ENCODE results near the gene TBC1D12.
"Not testable (repeated sequence)": the region's sequence is repeated elsewhere in the genome, so short reads cannot be mapped to it uniquely, and the experiment has no call there.

The TBC1D12 gene

DNA sequence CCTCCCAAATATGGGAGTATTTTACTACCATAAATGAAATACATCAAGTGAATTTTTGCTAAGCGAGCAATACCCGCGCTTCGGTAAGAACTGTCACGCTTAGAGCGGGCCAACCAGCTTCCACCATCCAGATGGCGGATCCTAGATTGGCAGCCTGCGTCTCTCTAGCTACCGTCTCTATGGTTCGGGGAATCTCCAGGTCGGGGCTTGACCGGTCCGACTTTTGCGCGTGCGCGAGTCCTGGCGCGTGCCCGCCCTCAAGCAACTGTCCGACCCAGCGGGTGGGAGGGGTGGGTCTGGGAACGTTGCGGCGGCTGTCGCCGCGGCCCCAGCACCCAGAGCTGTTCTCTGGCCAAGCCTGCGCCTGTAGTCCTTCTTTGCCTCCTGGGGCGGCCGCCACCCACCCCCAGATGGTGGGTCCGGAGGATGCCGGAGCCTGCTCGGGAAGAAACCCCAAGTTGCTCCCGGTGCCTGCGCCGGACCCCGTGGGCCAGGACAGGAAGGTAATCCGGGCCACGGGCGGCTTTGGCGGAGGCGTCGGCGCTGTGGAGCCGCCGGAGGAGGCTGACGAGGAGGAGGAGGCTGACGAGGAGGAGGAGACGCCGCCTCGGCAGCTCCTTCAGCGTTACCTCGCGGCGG is at the start of gene TBC1D12:
Gene TBC1D12 (plus strand): TSS at position 338 of the 639 bp plus-strand sequence. CDS start 73 bp downstream, at position 411.
- in situ Hi-C loops (cut with MboI; ENCODE audit: low sequenced_read_pairs): no loop called here

DNA sequence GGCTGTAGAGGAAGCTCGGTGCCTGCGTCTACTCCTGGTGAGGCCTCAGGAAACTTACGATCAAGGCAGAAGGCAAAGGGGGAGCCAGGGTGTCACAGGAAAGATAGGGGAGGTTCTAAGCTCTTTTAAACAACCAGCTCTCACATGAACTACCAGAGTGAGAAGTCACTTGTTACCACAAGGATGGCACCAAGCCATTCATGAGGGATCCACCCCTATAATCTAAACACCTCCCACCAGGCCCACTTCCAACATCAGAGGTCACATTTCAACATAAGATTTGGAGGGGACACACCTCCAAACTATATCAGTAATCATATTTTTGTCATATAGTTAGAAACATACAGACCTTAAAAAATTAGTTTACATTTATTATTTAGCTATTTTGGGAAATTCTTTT is 49.0 kb upstream of the TBC1D12 start:
- in situ Hi-C loops (cut with MboI; ENCODE audit: low sequenced_read_pairs): no loop called here

DNA sequence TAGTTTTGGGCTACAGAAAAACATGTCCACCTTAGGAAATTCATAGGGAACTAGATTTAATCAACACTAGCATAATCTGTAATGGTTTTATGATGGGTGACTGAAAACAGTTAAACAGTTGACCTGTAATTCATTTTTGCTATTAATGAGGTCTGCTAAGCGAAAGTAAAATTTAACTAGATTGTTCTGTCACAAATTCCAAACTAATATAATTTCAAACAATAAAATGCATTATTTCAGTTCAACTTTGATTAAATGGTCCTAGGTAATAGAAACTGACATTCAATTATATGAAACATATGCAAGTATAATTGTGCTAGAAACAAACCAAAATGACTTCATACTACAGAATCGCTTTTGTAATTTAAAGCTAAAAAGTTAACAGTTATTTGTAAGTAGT is 46.5 kb upstream of the TBC1D12 start:
- in situ Hi-C loops (cut with MboI; ENCODE audit: low sequenced_read_pairs): no loop called here

DNA sequence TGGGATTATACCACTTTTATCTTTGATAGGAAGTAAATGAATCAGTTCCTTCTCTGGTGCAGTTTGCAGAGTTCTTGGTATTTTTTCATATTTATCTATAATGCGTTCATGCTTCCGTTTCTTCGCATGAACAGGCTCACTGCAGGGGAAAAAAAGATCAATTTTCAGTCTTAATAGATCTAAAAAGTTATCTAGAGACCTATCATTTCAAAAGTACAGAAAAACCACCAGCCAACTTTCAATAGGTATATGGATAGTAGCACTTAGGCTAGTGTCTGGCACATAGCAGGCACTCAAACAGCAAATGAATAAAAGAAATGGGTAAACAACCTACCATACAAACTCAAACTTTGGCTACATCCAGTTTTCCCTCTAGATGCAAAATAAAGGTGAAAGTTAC is 45.1 kb upstream of the TBC1D12 start:
- in situ Hi-C loops (cut with MboI; ENCODE audit: low sequenced_read_pairs): no loop called here

DNA sequence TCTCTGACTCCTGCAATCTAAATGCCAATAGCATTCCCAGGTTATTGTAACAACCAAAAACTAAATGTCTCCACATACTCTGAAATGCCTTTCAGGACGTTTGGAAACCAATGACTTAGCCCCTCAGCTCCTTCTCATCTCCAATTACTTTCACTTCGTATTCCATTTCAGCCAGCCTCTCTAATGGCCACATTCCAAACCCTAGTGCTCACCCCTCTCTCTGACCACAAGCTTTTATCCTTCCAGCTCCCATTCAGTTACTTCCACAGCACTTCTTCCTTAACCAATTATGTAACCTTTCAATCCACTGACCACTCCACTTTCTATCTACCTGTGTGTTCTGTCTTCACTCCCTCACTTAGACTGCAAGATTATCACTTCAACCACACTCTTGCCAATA is 43.9 kb upstream of the TBC1D12 start:
- in situ Hi-C loops (cut with MboI; ENCODE audit: low sequenced_read_pairs): no loop called here

DNA sequence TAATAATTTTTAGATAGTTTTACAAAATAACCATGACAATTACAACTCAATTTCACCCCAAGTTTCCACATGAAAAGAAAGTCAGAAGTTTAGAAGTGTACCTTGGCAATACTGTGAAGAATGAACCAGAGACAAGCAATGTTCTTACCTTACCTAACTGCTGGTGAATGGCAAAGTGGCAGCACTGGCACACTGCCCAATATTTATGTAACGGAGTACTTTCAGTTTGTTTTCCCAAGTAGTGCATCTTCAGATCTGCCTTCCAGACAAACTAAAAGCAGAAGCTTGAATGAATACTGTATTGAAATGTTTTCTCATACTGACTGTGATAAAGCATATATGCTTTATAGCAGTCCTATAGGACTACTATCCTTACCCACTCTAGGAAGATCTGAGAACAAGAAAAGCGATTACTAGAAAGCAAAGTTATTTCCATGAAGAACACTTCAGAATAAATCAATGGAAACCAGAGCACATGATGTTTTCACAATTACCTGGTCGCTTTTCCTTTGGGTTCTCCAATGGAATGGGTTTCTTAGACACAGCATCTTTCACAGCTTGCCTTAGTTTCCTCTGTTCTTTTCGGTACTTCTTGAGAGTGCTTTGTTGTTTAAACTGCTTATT is 41.1 kb upstream of the TBC1D12 start:
- in situ Hi-C loops (cut with MboI; ENCODE audit: low sequenced_read_pairs): no loop called here

DNA sequence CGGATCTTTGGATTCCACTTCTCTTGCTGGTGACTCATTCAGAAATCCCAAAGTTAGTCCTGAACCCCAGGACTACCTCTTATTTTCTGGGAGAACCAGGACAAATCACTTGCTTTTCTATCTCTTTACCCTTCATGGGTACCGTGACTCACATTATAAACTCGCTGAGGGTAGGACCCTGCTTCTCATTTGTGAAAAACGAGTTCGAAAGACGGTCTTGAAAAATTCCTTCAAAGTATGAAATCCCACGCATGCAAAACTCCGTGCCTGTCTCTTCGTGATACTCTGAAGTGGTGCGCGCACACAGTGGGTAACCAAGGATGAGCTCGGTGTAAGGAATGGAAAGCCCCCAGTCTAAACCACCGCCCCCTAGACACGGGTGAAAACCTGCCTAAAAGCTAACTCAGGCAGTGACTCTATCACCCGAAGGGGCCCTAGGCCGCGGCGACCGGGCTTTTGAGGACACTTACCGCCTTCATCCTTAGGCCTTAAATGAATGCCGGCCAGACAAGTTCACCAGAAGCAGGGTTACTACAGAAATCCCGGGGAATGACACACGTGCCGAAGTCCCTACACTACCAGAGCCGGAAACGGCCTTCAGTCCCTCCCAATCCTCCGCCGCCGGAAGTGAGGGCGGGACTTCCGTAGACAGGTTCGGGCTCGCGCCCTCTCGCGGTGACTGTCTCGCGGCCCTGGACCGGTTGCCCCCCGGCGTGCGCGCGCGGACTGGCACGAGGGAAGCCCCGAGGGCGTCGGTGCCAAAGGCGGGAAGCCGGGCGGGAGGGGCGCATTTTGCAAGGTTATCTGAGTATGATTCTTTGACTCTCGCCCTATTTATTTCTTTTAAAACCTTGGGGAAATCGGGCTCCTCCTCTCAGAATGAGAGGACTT is 39.7 kb upstream of the TBC1D12 start, which contains the start of gene NOC3L:
Gene NOC3L (minus strand): TSS at position 580 of the 891 bp plus-strand sequence. CDS start 101 bp downstream, at position 479.
- in situ Hi-C loops (cut with MboI; ENCODE audit: low sequenced_read_pairs): no loop called here

DNA sequence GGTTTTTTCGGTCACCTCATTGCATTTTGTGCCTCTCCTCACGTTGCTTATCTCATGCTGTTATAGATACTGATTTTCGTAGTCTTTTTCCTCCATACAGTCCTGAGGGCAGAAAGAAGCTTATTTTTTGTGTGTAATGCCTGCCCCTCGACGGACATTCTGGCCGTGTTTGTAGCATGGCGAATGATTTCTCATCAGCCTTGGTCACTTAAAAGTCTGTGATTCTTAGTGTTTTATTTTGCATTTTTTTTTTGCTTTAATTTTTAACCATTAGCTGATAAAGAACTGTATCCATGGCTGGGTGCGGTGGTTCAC is 39.1 kb upstream of the TBC1D12 start:
- in situ Hi-C loops (cut with MboI; ENCODE audit: low sequenced_read_pairs): no loop called here

DNA sequence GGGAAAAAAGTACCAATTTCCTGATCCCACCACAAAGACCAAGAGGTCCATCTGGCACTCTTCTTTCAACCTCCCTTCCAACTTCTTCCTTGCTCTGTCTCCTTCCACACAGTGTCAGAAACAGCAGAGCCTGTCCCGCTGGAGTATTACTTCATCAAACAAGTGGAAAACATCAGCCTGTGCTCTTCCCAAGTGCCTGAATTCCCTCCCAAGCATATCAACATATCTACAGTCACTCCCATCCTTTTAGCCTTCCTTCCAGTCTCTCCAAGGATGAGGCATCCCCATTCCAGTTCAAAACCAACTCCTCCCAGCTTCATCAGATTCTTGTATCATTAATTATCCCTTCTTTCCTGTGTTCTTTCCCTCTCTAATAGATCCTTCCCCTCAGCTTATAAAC is 37.9 kb upstream of the TBC1D12 start:
- in situ Hi-C loops (cut with MboI; ENCODE audit: low sequenced_read_pairs): no loop called here

DNA sequence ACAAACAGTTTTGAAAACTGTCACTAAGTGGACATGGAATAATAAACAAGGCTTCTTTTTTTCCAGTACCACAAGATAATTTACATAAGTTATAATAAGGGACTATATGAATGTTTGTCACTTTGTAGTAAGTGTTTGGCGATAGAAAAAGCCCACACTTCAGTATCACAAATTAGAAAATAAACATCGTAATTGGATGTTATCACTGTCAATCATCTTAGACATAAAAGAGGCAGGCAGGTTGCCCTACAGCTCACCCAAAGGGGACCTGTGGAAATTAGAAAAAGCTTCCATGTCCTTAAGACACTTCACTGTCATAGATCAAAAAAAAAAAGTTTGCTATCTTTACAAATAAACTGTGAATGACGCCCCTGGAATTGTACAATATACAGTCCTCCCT is 36.0 kb upstream of the TBC1D12 start:
- in situ Hi-C loops (cut with MboI; ENCODE audit: low sequenced_read_pairs): no loop called here

DNA sequence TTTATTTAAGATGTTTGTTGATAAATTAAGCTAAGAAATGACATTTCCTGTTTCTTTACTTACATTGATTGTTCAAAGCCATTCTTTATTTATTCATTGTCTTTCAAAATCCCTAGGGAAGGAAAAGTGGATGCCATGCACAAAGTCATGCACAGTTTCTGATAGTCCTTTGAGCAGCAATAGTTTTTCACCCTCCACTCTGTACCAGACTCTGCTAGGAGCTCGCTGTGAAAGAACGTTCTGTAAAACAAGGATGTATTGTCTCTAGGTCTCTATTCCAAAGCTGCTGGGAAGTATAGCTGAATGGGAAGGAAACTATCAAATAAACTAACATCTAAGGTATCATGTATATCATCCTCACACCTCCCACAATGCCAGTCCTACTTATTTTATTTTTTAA is 31.8 kb upstream of the TBC1D12 start:
- in situ Hi-C loops (cut with MboI; ENCODE audit: low sequenced_read_pairs): no loop called here

DNA sequence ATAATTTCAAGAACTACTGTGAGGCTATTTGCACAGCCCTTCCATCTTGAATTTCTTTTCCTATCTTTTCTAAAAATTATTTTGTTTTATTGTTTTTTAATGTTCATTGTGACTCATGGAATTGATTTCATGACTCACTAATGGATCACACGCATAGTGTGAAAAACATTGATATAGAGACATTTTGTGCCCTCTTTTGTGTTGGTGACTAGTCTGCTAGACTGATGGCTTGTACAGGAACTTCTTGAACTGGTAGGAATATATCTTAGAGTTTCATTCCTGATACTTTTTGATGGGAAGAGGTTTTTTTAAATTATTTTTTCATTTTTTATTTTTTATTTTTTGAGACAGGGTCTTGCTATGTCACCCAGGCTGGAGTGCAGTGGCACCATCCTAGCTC is 27.0 kb upstream of the TBC1D12 start:
- in situ Hi-C loops (cut with MboI; ENCODE audit: low sequenced_read_pairs): no loop called here

DNA sequence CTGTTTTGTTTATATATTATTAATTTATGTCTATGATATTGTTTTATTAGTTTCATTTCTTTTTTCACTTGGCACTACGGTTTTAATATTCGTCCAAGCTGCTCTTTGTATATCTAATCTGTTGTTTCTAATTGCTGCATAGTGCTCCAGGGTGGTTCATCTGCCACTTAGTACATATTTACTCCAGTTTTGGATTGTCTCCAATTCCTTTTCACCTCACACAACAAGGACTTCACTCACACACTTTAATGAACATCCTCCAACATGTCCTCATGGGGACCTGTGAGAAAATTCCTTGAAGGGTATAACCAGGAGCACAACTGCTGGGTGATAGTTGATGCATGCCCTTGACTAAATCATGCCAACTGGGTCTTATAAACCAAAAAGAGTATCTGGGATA is 25.5 kb upstream of the TBC1D12 start:
- in situ Hi-C loops (cut with MboI; ENCODE audit: low sequenced_read_pairs): no loop called here

DNA sequence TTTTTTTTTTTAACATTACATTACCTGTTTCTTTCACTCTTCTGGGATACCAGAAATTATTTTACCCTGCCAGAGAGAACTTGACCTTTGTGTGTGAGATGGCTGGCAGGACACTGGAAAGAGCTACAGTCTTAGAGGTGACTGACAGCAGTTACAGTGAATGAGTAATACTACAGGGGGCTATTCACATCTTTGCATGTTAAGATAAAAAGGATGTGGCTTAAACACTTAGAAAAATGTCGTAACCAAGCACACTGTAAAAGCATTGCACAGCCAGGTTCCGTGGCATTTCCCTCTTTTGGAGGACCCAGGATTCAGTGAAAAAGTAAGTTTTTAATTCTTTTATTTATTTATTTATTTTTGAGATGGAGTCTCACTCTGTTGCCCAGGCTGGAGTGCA is 18.8 kb upstream of the TBC1D12 start:
- in situ Hi-C loops (cut with MboI; ENCODE audit: low sequenced_read_pairs): no loop called here

DNA sequence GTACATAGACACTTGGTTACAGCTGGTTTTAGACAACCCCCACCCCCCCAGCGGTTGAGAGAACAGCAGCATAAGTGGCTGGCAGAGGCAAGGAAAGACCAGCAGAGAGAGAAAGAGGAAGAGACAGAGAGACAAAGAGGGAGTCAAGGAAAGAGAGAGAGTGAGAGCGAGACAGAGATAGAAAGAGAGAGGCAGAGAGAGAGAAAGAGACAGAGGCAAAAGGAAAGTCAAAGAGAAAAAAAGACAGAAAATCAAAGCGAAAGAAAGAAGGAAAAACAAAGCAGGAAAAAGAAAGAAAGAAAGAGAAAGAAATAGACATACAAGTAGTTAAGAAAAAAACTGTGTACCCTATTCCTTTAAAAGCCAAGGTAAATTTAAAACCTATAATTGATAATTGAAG is 16.6 kb upstream of the TBC1D12 start:
- in situ Hi-C loops (cut with MboI; ENCODE audit: low sequenced_read_pairs): not testable (repeated sequence)

DNA sequence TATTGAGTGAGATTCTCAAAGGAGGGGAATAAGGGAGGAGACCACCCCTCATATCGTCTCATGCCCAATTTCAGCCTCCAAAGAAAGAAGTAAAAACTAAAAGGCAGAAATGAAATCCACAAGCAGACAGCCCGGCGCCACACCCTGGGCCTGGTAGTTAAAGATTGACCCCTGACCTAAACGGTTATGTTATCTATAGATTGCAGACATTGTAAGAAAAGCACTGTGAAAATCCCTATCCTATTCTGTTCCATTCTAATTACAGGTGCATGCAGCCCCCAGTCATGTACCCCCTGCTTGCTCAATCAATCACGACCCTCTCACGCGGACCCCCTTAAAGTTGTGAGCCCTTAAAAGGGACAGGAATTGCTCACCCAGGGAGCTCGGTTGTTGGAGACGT is 10.2 kb upstream of the TBC1D12 start:
- in situ Hi-C loops (cut with MboI; ENCODE audit: low sequenced_read_pairs): not testable (repeated sequence)

DNA sequence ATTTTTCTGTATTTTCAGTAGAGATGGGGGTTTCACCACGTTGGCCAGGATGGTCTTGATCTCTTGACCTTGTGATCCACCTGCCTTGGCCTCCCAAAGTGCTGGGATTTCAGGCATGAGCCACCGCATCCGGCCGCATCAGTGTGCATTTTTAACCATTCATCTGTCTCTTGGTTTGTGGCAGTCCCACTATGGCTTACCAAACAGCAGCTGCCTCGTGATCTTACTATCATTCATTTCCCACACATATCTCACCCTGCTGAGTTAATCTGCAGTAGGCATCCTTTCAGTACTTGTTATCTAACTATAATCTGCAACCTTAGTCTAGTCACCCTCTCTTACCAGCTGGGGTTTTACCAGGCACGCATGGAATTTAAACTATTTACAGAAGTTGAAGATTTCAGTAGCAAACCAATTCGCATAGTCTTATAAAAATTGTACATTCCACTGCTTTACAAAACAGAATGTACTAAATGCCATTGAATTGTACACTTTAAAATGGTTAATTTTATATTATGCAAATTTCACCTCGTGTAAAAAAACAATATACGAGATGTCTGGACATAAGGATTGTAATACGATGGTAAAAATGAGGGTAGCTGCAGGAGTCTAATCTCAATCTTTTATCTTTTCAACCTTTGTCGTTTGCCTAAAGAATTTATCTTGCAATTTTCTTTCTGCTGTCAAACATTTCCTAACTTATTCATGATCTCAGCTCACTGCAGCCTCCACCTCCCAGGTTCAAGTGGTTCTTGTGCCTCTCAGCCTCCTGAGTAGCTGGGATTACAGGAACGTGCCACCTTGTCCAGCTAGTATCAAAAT is 4.6 kb upstream of the TBC1D12 start:
- in situ Hi-C loops (cut with MboI; ENCODE audit: low sequenced_read_pairs): no loop called here

DNA sequence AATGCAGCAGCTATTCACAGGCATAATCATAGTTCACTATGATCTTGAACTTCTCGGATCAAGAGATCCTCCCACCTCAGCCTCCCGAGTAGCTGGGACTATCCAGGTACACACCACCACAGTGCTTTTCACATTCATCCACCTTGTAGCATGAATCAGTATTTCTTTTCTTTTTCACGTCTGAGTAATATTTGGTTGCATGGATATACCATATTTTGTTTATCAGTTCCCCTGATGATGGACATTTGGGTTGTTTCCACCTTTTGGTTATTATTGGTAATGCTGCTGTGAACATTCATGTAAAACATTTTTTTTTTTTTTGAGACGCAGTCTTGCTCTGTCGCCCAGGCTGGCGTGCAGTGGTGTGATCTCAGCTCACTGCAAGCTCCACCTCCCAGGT is 3.6 kb upstream of the TBC1D12 start:
- in situ Hi-C loops (cut with MboI; ENCODE audit: low sequenced_read_pairs): no loop called here

DNA sequence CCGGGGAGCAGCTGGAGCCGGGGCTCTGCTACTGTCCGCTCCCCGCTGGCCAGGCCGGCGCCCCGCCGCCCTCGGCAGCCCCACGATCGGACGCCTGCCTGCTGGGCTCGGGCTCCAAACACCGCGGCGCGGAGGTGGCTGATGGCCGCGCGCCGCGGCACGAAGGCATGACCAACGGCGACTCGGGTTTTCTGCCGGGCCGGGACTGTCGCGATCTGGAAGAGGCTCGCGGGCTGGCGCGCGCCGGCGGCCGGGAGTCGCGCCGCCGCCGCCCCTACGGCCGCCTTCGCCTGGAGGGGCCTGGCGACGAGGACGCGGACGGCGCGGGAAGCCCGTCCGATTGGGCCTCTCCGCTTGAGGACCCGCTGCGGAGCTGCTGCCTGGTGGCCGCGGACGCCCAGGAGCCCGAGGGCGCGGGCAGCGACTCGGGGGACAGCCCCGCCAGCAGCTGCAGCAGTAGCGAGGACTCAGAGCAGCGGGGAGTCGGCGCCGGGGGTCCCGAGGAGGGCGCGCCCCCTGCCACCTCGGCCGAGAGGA is 570 bp downstream of the TBC1D12 start:
- in situ Hi-C loops (cut with MboI; ENCODE audit: low sequenced_read_pairs): no loop called here

DNA sequence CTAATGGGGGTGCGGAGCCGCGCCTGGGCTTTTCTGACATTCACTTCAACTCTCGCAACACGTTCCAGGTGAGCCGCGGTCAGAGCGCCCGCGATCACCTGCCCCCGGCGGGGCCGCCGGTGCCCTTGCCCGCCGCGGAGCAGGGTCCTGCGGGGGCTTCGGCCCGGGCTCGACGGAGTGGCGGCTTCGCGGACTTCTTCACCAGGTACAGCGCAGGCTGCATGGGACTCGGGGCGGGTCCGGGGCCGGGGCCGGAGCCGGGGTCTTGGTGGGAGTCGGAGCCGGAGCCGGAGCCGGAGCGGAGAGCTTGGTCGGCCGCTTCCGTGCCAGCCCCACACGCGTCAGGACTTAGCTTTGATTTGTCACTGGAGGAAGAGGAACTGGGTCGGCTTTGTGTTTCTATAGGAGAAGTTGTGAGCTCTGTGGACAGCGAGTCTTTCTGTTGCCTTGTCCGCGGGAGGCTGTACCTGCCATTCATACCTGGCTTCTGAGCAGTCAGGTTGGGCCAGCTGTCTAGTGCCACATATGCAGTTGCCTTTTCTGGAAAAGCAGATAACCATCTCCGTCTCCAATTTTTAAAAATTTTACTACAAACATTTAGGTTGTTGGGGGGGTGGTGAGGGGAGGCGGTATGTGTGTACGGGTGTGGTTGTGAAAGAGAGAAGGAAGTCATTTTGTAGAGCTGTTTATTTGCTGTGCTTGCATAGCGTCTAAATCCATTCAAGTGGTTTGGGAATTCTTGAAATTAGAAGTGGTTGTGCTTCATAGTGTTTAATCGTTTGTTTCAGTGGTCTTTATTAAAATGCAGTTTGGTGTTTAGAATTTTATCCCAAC is 1.3 kb downstream of the TBC1D12 start:
- in situ Hi-C loops (cut with MboI; ENCODE audit: low sequenced_read_pairs): no loop called here

Measured in HL-60/S4 (cell line).